ENCODE measurements around the gene ETV3.

The ETV3 gene

DNA sequence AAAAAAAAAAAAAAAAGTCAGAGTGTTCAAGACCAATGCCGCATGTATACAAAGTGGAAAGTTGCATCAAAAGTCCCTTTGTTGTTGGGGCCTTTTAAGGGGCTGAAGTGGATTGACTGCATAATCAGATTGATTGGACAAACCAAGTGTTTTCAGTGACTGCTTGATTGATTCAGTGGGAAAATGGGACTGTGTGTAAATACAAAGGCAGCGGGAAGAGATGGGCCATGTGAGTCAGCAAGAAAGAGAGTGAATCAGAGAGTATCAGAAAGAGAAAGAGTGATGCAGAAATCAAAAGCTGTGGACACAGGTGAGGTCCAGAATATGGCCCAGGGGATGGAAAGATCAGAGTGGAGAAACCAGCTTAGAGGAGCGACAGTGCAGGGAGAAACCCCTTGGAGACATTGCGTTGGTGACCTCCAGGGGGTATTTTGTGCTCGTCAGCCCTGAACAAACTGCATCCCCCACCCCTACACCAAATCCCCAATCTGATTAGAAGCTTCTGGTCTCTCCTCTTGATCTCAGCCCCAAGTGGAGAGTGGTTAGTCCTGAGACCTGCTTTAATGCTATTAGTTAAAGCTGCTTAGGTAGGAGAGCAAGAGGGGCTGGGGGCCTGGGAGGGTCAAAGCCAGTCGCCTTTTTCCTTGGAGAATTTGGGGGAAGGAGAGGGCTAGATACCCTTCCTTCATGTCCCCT lies 33.4 kb downstream of the ETV3 start:
- TF ChIP-seq POLR2AphosphoS5 (IDR thresholded peaks at IDR 0.05; ENCODE audit: low read depth, low read length) (no peak), SIN3A (IDR thresholded peaks at IDR 0.05; ENCODE audit: borderline replicate concordance, insufficient read depth, low read length) (no peak), FOXP2 (optimal IDR thresholded peaks at IDR 0.05; ENCODE audit: borderline replicate concordance, extremely low read depth, extremely low read length, insufficient read depth) (no peak), TAF1 (IDR thresholded peaks at IDR 0.05; ENCODE audit: borderline replicate concordance, insufficient read depth, low read length) (no peak)
- TF ChIP-seq, protein P1, sequence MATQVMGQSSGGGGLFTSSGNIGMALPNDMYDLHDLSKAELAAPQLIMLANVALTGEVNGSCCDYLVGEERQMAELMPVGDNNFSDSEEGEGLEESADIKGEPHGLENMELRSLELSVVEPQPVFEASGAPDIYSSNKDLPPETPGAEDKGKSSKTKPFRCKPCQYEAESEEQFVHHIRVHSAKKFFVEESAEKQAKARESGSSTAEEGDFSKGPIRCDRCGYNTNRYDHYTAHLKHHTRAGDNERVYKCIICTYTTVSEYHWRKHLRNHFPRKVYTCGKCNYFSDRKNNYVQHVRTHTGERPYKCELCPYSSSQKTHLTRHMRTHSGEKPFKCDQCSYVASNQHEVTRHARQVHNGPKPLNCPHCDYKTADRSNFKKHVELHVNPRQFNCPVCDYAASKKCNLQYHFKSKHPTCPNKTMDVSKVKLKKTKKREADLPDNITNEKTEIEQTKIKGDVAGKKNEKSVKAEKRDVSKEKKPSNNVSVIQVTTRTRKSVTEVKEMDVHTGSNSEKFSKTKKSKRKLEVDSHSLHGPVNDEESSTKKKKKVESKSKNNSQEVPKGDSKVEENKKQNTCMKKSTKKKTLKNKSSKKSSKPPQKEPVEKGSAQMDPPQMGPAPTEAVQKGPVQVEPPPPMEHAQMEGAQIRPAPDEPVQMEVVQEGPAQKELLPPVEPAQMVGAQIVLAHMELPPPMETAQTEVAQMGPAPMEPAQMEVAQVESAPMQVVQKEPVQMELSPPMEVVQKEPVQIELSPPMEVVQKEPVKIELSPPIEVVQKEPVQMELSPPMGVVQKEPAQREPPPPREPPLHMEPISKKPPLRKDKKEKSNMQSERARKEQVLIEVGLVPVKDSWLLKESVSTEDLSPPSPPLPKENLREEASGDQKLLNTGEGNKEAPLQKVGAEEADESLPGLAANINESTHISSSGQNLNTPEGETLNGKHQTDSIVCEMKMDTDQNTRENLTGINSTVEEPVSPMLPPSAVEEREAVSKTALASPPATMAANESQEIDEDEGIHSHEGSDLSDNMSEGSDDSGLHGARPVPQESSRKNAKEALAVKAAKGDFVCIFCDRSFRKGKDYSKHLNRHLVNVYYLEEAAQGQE (IDR thresholded peaks at IDR 0.05; ENCODE audit: insufficient read depth in 1 of 2, low read depth in 2 of 2, low read length in 2 of 2) = no peak

DNA sequence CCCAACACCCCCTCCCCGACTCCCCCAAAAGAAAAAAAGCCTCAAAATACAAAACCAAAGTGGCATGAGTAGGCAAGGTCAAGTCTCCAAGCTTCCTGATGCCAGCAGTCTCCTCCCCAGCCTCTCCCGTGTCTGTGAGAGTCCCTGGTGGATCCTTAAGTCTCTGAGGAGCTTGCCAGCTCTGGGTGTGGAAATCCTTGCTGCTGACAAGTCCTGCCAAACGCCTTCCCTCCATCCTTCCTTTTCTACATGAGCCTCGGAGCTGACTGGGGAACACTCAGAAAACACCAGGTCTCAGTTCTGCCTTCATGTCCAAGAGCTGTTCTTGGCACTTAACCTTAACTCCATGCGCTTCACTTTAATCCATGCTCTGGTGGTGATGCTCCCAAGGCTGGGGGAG lies 34.9 kb downstream of the ETV3 start:
- TF ChIP-seq SIN3A (IDR thresholded peaks at IDR 0.05; ENCODE audit: borderline replicate concordance, insufficient read depth, low read length) (no peak), POLR2AphosphoS5 (IDR thresholded peaks at IDR 0.05; ENCODE audit: low read depth, low read length) (no peak), TAF1 (IDR thresholded peaks at IDR 0.05; ENCODE audit: borderline replicate concordance, insufficient read depth, low read length) (no peak), FOXP2 (optimal IDR thresholded peaks at IDR 0.05; ENCODE audit: borderline replicate concordance, extremely low read depth, extremely low read length, insufficient read depth) (no peak)
- TF ChIP-seq, protein P1 (IDR thresholded peaks at IDR 0.05; ENCODE audit: insufficient read depth in 1 of 2, low read depth in 2 of 2, low read length in 2 of 2) = no peak

DNA sequence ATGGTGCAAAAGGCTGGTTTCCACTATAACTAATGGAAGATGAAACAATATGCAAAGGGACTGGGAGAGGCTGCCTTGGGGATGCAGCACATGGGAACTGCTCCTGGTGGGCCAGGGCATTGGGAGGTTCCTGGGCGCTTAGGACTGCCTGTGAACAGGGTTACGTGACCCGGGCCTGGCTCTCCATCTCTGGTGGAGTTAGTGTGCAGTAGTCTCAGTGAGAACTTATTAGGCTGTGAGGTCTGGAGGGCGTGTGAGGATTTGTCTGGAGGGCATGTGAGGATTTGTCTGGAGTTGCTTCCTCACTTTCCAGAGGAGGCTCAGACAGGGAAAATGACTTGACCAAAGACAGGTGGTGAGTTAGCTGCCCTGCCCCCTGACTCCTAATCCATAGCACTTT lies 37.0 kb downstream of the ETV3 start:
- no peak for TF ChIP-seq FOXP2 (optimal IDR thresholded peaks at IDR 0.05; ENCODE audit: borderline replicate concordance, extremely low read depth, extremely low read length, insufficient read depth)
- TF ChIP-seq, protein P1 (IDR thresholded peaks at IDR 0.05; ENCODE audit: insufficient read depth in 1 of 2, low read depth in 2 of 2, low read length in 2 of 2) = no peak
- no peak for TF ChIP-seq SIN3A (IDR thresholded peaks at IDR 0.05; ENCODE audit: borderline replicate concordance, insufficient read depth, low read length)
- TF ChIP-seq POLR2AphosphoS5 (IDR thresholded peaks at IDR 0.05; ENCODE audit: low read depth, low read length) = no peak
- no peak for TF ChIP-seq TAF1 (IDR thresholded peaks at IDR 0.05; ENCODE audit: borderline replicate concordance, insufficient read depth, low read length)

DNA sequence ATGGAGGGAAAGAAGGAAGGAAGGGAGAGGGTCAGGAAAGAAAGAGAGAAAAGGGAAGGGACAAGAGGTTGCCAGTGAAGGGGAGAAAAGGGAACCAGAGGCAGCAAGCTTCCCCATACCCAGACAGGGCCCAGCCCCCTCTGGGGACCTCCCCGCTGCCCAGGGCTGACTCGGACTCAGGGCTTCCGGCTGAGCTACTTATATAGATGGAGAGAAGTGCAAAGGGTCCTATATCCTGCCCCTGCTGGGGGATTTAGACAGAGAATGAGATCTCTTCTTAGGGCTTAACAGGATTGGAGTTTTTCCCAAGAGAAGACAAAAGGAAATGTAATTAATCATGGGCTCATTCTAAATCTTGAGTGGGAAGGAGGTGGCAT lies 38.6 kb downstream of the ETV3 start, which contains the start of gene ETV3L:
TSS of gene ETV3L (minus strand) at position 176 of the 377 bp plus-strand sequence. CDS start 285 bp downstream, outside the sequence.
- TF ChIP-seq TAF1 (IDR thresholded peaks at IDR 0.05; ENCODE audit: borderline replicate concordance, insufficient read depth, low read length) (no peak), FOXP2 (optimal IDR thresholded peaks at IDR 0.05; ENCODE audit: borderline replicate concordance, extremely low read depth, extremely low read length, insufficient read depth) (no peak), POLR2AphosphoS5 (IDR thresholded peaks at IDR 0.05; ENCODE audit: low read depth, low read length) (no peak), SIN3A (IDR thresholded peaks at IDR 0.05; ENCODE audit: borderline replicate concordance, insufficient read depth, low read length) (no peak)
- TF ChIP-seq, protein P1 (IDR thresholded peaks at IDR 0.05; ENCODE audit: insufficient read depth in 1 of 2, low read depth in 2 of 2, low read length in 2 of 2) = no peak
